Stimulated activated CD8-positive, alpha-beta memory T cell treated with anti-CD3 and anti-CD28 coated beads, Interleukin-7, amount 100 ng/mL, for 1 hour (primary cell): ENCODE results near the gene FNDC1.

Experiments
- DNase-seq, 2 donors: peaks; one replicate each; pipeline ENCODE4 v3.0.0-alpha.2; 2020; ENCODE audit warnings: low read depth in 2 of 2

FNDC1 gene

GRCh38 chr6:159204605-159205004 is 35.4 kb downstream of the FNDC1 start:
- no peak for DNase-seq

- DNase-seq = no peak
These were observed 42.8 kb downstream of the FNDC1 start for GRCh38 chr6:159212028-159212427.

GRCh38 chr6:159212525-159213280 is 43.5 kb downstream of the FNDC1 start:
- DNase-seq = no peak

- no peak for DNase-seq
These were observed 44.2 kb downstream of the FNDC1 start for GRCh38 chr6:159213405-159213804.

GRCh38 chr6:159214281-159214680 is 45.1 kb downstream of the FNDC1 start:
- no peak for DNase-seq

- no peak for DNase-seq
These were observed 48.5 kb downstream of the FNDC1 start for GRCh38 chr6:159217595-159218275.

- no peak for DNase-seq
These were observed 50.9 kb downstream of the FNDC1 start for GRCh38 chr6:159220093-159220492.

- DNase-seq = no peak
These were observed 52.4 kb downstream of the FNDC1 start for GRCh38 chr6:159221486-159222170.

GRCh38 chr6:159224452-159224851 is 55.3 kb downstream of the FNDC1 start:
- no peak for DNase-seq

GRCh38 chr6:159229651-159230051 is 60.5 kb downstream of the FNDC1 start:
- DNase-seq = no peak

GRCh38 chr6:159232106-159232645 is 63.0 kb downstream of the FNDC1 start:
- no peak for DNase-seq

GRCh38 chr6:159232751-159233150 is 63.6 kb downstream of the FNDC1 start:
- no peak for DNase-seq

GRCh38 chr6:159233365-159234101 is 64.3 kb downstream of the FNDC1 start:
- DNase-seq = no peak

- DNase-seq = no peak
These were observed 64.9 kb downstream of the FNDC1 start for GRCh38 chr6:159234102-159234553.

- DNase-seq = no peak
These were observed 69.8 kb downstream of the FNDC1 start for GRCh38 chr6:159238920-159239558.

- no peak for DNase-seq
These were observed 79.9 kb downstream of the FNDC1 start for GRCh38 chr6:159249128-159249527.

- no peak for DNase-seq
These were observed 80.6 kb downstream of the FNDC1 start for GRCh38 chr6:159249752-159250151.

- no peak for DNase-seq
These were observed 81.4 kb downstream of the FNDC1 start for GRCh38 chr6:159250633-159251032.

GRCh38 chr6:159252955-159253508 is 83.8 kb downstream of the FNDC1 start:
- DNase-seq = no peak

- DNase-seq = no peak
These were observed 85.0 kb downstream of the FNDC1 start for GRCh38 chr6:159254186-159254585.

GRCh38 chr6:159255434-159255951 is 86.3 kb downstream of the FNDC1 start:
- no peak for DNase-seq
